Measurements from ENCODE around the gene HSBP1L1.

Gene HSBP1L1

GRCh38 chr18:79962835-79963657, 1.4 kb upstream of the HSBP1L1 start:
- peaks cover 3% of the 10 kb centered on the region for H3K79me1 ChIP-seq (ENCODE audit: low read depth, low read length)
- no peak overlapping the region for H3K4me3 ChIP-seq (ENCODE audit: low read length in 2 of 2)
- no peak overlapping the region for H4K8ac ChIP-seq (ENCODE audit: low read depth, low read length)
- H3K23ac ChIP-seq (ENCODE audit: low read depth, low read length, poor library complexity): peak overlapping the region; percentile 52
- no peak overlapping the region for H2BK120ac ChIP-seq (ENCODE audit: low read depth, low read length)
- H3K9ac ChIP-seq (ENCODE audit: low read depth, low read length, poor library complexity): no peak overlapping the region
- no peak overlapping the region for H2BK5ac ChIP-seq (ENCODE audit: low read length)
- no peak overlapping the region for H3K27ac ChIP-seq (replicated peaks; ENCODE audit: low read length)
- peak overlapping the region; percentile 97 for H2AK5ac ChIP-seq (ENCODE audit: low read depth, low read length)
- peak overlapping the region; percentile 14 for H3K14ac ChIP-seq (ENCODE audit: low read length)
- H3K18ac ChIP-seq (ENCODE audit: low read length): peak overlapping the region; percentile 51
- H4K91ac ChIP-seq (ENCODE audit: low read depth, low read length, poor library complexity): no peak overlapping the region
- no peak overlapping the region for H2AFZ ChIP-seq (ENCODE audit: low read length)
- H3K4ac ChIP-seq (ENCODE audit: low read length): peak overlapping the region; percentile 28
- H3K4me1 ChIP-seq (ENCODE audit: control insufficient read depth in 2 of 2, insufficient read depth in 1 of 2, low read depth in 1 of 2, low read length in 2 of 2): peaks cover 6 to 22% of the 10 kb centered on the region in 2 donors
- H2BK15ac ChIP-seq (ENCODE audit: low read length): peak overlapping the region; percentile 98
- peak overlapping the region; percentile 23 for H3K4me2 ChIP-seq (ENCODE audit: insufficient read depth, low read length, poor library complexity, severe bottlenecking)
- H3K9me3 ChIP-seq (replicated peaks in 1 of 2; ENCODE audit: control insufficient read depth in 2 of 2, insufficient read depth in 1 of 2, low read depth in 1 of 2, low read length in 2 of 2): no peaks in the 10 kb centered on the region
- no peak for DNase-seq (ENCODE audit: low spot score)
- H2BK12ac ChIP-seq (ENCODE audit: low read length): peak overlapping the region; percentile 52
- WGBS, 2 donors (ENCODE audit: extremely low coverage in 2 of 2, insufficient read length in 2 of 2, insufficient replicate concordance in 1 of 2): no CpG with 5 or more reads among the region's 30 CpGs
- peaks cover 0 to 11% (median 0%) of the 10 kb centered on the region in 3 experiments for H3K27me3 ChIP-seq (ENCODE audit: control insufficient read depth in 3 of 3, insufficient read depth in 3 of 3, low read depth in 1 of 3, low read length in 3 of 3)
- peaks cover 1 to 2% of the 10 kb centered on the region in 2 donors for H3K36me3 ChIP-seq (replicated peaks in 1 of 2; ENCODE audit: control insufficient read depth in 2 of 2, insufficient read depth in 2 of 2, low read length in 2 of 2)

GRCh38 chr18:79963658-79964329, 649 bp upstream of the HSBP1L1 start:
- H2BK120ac ChIP-seq (ENCODE audit: low read depth, low read length): no peak overlapping the region
- no peak overlapping the region for H4K8ac ChIP-seq (ENCODE audit: low read depth, low read length)
- no peak for DNase-seq (ENCODE audit: low spot score)
- peak overlapping the region; percentile 98 for H2BK15ac ChIP-seq (ENCODE audit: low read length)
- peaks cover 0 to 11% (median 0%) of the 10 kb centered on the region in 3 experiments for H3K27me3 ChIP-seq (ENCODE audit: control insufficient read depth in 3 of 3, insufficient read depth in 3 of 3, low read depth in 1 of 3, low read length in 3 of 3)
- no peak overlapping the region for H2BK5ac ChIP-seq (ENCODE audit: low read length)
- no peak overlapping the region for H4K91ac ChIP-seq (ENCODE audit: low read depth, low read length, poor library complexity)
- peaks cover 1 to 3% of the 10 kb centered on the region in 2 donors for H3K36me3 ChIP-seq (replicated peaks in 1 of 2; ENCODE audit: control insufficient read depth in 2 of 2, insufficient read depth in 2 of 2, low read length in 2 of 2)
- H3K27ac ChIP-seq (replicated peaks; ENCODE audit: low read length): no peak overlapping the region
- H2BK12ac ChIP-seq (ENCODE audit: low read length): peak overlapping the region; percentile 52
- H2AFZ ChIP-seq (ENCODE audit: low read length): peak overlapping the region; percentile 77
- H2AK5ac ChIP-seq (ENCODE audit: low read depth, low read length): peak overlapping the region; percentile 97
- peaks cover 6 to 20% of the 10 kb centered on the region in 2 donors for H3K4me1 ChIP-seq (ENCODE audit: control insufficient read depth in 2 of 2, insufficient read depth in 1 of 2, low read depth in 1 of 2, low read length in 2 of 2)
- peak overlapping the region; percentile 76 for H3K18ac ChIP-seq (ENCODE audit: low read length)
- peak overlapping the region in 1 of 2 donors; percentile 68 for H3K4me3 ChIP-seq (ENCODE audit: low read length in 2 of 2)
- H3K23ac ChIP-seq (ENCODE audit: low read depth, low read length, poor library complexity): peak overlapping the region; percentile 52
- H3K9ac ChIP-seq (ENCODE audit: low read depth, low read length, poor library complexity): peak overlapping the region; percentile 93
- peak overlapping the region; percentile 17 for H3K14ac ChIP-seq (ENCODE audit: low read length)
- no CpG with 5 or more reads among the region's 30 CpGs for WGBS, 2 donors (ENCODE audit: extremely low coverage in 2 of 2, insufficient read length in 2 of 2, insufficient replicate concordance in 1 of 2)
- peaks cover 3% of the 10 kb centered on the region for H3K79me1 ChIP-seq (ENCODE audit: low read depth, low read length)
- no peak overlapping the region for H3K4ac ChIP-seq (ENCODE audit: low read length)
- H3K9me3 ChIP-seq (replicated peaks in 1 of 2; ENCODE audit: control insufficient read depth in 2 of 2, insufficient read depth in 1 of 2, low read depth in 1 of 2, low read length in 2 of 2): no peaks in the 10 kb centered on the region
- H3K4me2 ChIP-seq (ENCODE audit: insufficient read depth, low read length, poor library complexity, severe bottlenecking): peak overlapping the region; percentile 91

- Histone ChIP-seq H3K18ac (ENCODE audit: low read length) (peak overlapping the region; percentile 27), H3K14ac (ENCODE audit: low read length) (no peak overlapping the region), H3K36me3 (replicated peaks in 1 of 2; ENCODE audit: control insufficient read depth in 2 of 2, insufficient read depth in 2 of 2, low read length in 2 of 2) (peaks cover 3 to 12% of the 10 kb centered on the region in 2 donors), H2BK12ac (ENCODE audit: low read length) (no peak overlapping the region), H3K27ac (replicated peaks; ENCODE audit: low read length) (no peak overlapping the region), H3K9me3 (replicated peaks in 1 of 2; ENCODE audit: control insufficient read depth in 2 of 2, insufficient read depth in 1 of 2, low read depth in 1 of 2, low read length in 2 of 2) (no peaks in the 10 kb centered on the region), H3K4me3 (ENCODE audit: low read length in 2 of 2) (no peak overlapping the region), H3K79me1 (ENCODE audit: low read depth, low read length) (peaks cover 3% of the 10 kb centered on the region), H2AK5ac (ENCODE audit: low read depth, low read length) (peak overlapping the region; percentile 95), H3K4me1 (ENCODE audit: control insufficient read depth in 2 of 2, insufficient read depth in 1 of 2, low read depth in 1 of 2, low read length in 2 of 2) (peaks cover 3 to 16% of the 10 kb centered on the region in 2 donors), H2BK120ac (ENCODE audit: low read depth, low read length) (no peak overlapping the region), H3K4me2 (ENCODE audit: insufficient read depth, low read length, poor library complexity, severe bottlenecking) (peak overlapping the region; percentile 91), H3K27me3 (ENCODE audit: control insufficient read depth in 3 of 3, insufficient read depth in 3 of 3, low read depth in 1 of 3, low read length in 3 of 3) (peaks cover 0 to 11% (median 0%) of the 10 kb centered on the region in 3 experiments), H3K4ac (ENCODE audit: low read length) (no peak overlapping the region), H4K91ac (ENCODE audit: low read depth, low read length, poor library complexity) (no peak overlapping the region), H3K9ac (ENCODE audit: low read depth, low read length, poor library complexity) (peak overlapping the region; percentile 93), H4K8ac (ENCODE audit: low read depth, low read length) (peak overlapping the region; percentile 43), H2AFZ (ENCODE audit: low read length) (peak overlapping the region; percentile 77), H2BK5ac (ENCODE audit: low read length) (peak overlapping the region; percentile 39), H3K23ac (ENCODE audit: low read depth, low read length, poor library complexity) (no peak overlapping the region), H2BK15ac (ENCODE audit: low read length) (peak overlapping the region; percentile 67)
- no CpG with 5 or more reads among the region's 24 CpGs for WGBS, 2 donors (ENCODE audit: extremely low coverage in 2 of 2, insufficient read length in 2 of 2, insufficient replicate concordance in 1 of 2)
- DNase-seq (ENCODE audit: low spot score): no peak
Observed at GRCh38 chr18:79965119-79965902, 868 bp downstream of the HSBP1L1 start.

Measured in neuronal stem cell (in vitro differentiated cells).